ENCODE measurements around the gene TAF12.
"Not testable (repeated sequence)": the region's sequence is repeated elsewhere in the genome, so short reads cannot be mapped to it uniquely, and the experiment has no call there.

The TAF12 gene

GRCh38 chr1:28644494-28644893 is 1.6 kb upstream of the TAF12 start:
- DNase-seq = no peak

DNA sequence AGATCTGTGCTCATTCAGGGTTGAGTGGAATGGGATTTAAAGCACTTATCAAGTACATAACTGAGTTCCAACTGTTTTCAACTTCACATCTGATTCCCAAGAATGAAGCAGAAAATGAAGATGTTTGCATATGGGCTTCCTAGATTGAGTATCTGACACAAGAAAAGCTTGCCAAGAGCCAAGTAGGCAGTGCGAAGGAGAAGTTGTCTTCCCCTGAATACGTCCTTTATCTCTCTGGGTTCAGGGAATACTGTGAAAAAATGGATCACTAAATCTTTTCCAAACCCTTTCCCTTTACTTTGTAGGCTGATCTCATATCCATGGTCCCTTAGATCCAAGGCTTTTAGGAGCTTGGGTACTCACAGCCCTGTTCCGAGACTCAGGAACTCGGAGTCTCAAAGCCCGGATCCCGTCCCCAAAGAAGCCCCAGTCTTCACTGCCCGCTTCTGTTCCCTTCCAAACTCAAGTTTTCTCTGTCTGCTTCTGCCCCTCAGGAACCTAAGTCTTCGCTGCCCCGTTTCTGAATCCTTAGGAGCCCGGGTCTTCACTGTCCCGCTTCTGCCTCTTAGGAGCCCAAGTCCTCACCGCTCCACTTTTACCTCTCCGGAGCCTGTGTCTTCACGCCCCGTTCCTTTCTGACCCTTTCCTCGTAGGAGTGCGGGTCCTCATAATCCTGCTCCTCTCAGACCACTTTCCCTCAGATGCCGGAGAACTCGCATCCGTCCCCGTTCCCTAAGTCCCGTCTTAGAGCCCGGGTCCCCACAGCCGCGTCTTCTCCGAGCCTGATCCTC is 616 bp downstream of the TAF12 start:
- no peak for DNase-seq

DNA sequence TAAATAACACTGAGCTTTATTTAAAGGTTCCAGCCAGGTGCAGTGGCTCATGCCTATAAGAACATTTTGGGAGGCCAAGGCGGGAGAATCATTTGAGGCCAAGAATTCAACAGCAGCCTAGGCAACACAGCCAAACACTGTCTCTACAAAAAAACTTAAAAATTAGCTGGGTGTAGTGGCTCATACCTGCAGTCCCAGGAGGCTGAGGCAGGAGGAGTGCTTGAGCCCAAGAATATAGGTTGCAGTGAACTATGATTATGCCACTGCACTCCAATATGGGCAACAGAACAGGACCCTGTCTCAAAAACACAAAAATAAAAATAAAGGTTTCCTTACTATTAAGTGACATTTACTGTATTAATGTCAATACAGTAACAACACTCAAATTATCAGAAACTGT is 2.1 kb downstream of the TAF12 start:
- peak; percentile 60 for DNase-seq

- DNase-seq = no peak
Observed at GRCh38 chr1:28632560-28632959, 10.3 kb downstream of the TAF12 start.

GRCh38 chr1:28631713-28632112 is 11.2 kb downstream of the TAF12 start:
- no peak for DNase-seq

DNA sequence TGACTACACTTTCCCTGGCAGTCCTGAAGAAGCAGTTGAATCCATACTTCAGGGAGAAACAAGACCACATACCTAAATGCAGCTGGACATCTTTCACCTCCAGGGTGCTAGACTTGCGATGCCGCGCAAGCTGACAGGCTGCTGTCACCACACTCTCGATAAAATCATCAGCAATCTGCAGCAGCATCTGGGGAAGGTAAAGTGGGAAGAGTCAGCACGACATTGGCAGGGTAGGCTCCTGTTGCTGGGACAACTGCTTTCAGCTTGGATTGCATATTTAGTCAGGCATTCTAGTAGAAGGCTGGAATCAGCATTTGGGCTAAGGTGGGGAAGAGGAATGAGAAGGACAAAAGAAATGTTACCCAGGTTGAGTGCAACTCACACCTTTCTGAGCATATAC is 29.7 kb downstream of the TAF12 start:
- DNase-seq = no peak

DNA sequence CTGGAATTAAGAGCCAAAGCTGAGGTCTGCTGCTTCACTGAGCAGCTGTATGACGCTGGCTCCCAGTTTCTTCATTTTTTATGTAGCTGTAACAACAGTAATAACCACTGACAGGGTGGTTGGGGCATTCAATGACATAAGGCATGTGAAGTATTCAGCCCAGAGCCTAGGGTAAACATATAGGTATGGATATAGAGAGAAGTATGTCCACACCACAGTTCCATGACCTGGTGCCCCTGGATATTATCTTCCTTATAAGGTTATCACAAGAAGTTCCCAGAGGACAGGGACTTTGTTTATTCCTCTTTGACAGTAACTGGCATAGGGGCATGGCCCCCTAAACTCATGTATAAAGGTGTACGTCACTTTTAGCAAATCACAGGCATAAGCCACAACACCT is 36.1 kb downstream of the TAF12 start:
- no peak for DNase-seq

DNA sequence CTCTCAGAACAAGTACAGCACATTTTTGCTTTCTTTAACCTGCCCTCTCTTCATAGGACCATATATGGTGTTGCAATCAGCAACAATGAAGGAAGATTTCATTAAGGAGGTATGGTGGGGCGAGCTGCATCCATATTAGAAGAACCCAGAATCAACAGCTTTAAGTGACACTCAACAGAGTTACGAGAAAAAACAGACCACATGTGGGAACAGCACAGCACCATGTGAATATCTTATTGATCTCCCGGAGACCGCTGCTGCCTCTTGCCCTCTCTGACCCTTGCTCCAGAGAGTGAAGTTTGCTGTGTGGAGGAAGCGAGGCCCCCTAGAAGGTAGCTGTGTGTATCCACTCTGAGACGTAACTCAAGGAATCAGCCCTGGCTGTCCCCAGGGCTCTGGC is 37.9 kb downstream of the TAF12 start:
- no peak for DNase-seq

- DNase-seq = no peak
Observed at GRCh38 chr1:28604411-28604810, 38.5 kb downstream of the TAF12 start.

DNA sequence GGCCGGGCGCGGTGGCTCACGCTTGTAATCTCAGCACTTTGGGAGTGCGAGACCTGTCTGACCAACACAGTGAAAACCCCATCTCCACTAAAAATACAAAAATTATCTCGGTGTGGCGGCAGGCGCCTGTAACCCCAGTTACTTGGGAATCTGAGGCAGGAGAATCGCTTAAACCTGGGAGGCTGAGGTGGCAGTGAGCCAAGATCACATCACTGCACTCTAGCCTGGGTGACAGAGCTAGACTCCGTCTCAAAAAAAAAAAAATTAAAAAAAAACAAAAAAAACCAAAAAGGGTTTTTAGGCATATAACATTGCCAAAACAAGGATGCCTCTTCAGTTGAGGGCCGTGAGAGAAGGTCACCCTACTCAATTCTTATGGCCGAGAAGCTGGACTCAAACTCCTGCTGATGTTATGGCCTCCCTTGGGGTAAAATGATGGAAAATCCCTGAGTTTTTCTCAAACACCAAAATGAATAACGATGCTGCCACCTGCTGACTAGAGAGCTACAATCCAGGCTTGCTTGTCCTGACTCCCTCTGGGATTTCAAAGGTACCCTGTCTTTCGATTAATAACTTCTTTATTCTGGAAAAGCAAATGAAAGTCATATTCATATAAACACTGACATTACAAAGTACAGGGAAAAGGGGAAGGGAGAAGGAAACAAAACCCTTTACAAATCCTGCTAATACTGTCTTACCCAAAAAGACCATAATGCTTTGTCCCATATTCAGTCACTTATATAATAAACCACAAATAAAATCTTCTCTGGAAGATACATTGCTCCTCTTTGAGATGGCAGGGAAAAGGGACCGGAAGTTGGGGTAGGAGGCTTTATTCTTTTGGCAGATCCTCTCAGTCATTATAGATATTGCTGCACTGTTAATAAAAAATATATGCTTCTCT is 40.1 kb downstream of the TAF12 start:
- DNase-seq = peak; percentile 44

DNA sequence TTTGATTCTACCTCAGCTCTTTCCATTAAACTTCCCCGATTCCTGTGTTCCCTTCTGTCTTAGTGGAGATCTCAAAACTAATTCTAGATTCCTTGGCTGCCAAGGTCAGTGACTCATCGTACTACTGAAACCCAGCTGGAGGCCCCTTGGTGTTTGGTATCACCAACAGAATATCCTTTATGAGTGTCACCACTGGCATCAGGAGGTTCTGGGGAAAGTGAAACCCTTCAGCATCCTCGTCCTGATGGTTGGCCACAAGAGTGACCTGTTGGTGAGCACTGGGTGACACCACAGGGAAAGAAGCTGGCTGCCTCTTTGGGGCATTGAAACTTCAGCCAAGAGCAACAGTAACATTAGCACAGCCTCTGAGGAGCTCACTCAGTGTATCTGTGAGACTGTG is 41.2 kb downstream of the TAF12 start:
- no peak for DNase-seq

GRCh38 chr1:28596276-28596675 is 46.6 kb downstream of the TAF12 start:
- DNase-seq = not testable (repeated sequence)

GRCh38 chr1:28595412-28596191 is 47.3 kb downstream of the TAF12 start:
- DNase-seq = no peak

DNA sequence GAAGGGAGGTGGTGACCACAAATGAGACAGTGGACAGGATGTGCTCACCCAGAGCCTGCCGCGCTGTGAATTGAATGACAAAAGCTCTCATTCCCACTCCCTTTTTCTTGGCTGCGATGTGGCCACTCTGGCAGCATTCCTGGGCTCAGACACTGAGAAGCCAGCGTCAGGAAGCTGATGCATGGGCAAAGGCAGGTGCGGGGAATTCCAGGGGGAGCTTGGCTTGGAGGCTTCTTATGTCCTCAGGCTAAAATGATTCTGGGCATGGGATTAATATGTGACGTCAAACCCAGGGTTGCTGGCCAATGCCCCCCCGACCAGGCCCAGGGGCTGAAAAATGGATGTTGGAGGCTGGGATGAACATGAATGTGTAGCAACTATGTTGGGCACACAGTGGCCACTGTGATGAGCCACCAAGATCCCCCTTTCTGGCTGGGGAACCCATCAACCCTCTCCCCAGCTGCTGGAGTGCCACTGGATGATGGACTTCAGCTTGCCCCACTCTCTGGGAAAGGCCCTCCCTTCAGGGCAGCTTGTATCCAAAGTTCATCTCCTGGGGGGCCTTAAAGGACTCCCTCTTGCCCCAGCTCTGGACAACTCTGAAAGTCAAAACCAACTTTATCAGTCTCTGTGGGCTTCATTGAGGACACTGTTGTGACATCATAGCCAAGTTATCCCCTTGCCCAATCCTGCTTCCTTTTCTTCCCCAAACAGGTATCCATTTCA is 48.0 kb downstream of the TAF12 start:
- not testable (repeated sequence) for DNase-seq

GRCh38 chr1:28593988-28594356 is 48.9 kb downstream of the TAF12 start:
- DNase-seq = not testable (repeated sequence)

GRCh38 chr1:28592321-28593071 is 50.4 kb downstream of the TAF12 start:
- DNase-seq = no peak

- DNase-seq = peak; percentile 19
Observed at GRCh38 chr1:28591708-28592320, 51.1 kb downstream of the TAF12 start, which contains the start of gene RAB42. Gene RAB42, plus strand, starts transcription at chr1:28592265. Its CDS starts 247 bp downstream, at chr1:28592512.

DNA sequence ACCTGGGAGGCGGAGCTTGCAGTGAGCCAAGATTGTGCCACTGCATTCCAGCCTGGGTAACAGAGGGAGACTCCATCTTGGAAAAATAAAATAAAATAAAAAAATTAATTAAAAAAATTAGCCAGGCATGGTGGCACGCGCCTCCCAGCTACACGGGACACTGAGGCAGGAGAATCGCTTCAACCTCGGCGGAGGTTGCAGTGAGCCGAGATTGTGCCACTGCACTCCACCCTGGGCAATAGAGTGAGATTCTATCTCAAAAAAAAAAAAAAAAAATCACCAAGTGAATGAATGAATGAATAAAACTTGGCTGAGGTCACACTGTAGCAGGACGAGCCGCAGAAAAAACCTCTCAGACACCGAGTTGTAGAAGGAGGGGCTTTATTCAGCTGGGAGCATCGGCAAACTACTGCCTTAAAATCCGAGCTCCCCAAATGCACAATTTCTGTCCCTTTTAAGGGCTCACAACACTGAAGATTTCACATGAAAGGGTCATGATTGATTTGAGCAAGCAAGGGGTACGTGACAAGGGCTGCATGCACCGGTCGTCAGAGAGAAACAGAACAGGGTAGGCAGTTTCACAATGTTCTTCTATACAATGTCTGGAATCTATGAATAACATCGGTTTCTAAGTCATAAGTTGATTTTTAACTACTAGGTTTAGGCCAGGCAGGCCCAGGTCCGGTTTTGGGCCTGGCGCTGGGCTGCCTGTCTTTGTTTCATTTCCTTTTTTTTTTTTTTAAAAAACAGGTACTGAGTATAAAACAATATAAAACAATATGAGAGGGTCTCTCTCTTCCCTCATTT is 56.1 kb downstream of the TAF12 start:
- DNase-seq = not testable (repeated sequence)

- DNase-seq = no peak
Observed at GRCh38 chr1:28582248-28582615, 60.6 kb downstream of the TAF12 start.

DNA sequence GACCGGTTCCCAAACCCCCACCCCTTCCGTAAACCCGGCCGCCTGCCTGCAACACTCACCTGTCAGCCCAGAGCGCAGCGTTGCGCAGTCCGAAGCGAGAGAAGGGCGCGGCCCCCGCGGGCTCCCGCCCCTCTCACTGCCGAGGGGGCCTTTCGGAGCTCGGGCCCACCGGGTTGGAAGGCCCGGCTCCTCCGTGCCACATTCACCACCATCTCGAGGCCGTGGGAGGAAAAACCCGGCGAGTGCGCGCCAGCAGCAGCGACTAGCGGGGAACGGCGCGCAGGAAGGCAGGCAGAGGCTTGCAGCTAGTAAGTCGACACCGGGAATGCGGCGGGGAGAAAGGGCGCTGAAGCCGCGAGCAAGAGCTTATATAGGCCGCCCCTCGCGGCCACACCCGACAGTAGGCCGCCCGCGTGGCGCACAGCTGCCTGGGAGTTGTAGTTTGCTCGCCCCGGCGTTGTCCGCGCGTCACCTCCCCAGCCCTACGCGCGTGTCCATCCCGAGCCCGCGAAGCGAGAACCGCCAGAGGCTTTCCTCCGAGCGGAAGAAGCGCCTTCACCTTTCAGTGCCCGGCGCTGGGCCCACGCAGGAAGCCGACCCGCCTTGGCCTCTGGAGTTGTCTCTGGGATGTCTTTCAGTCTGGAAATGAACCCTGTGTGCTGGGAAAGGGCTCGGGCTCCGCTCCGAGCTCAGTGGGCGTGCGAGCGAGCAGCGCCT is 61.2 kb downstream of the TAF12 start:
- DNase-seq = peak; percentile 95

All from CD4-positive, alpha-beta T cell treated with Interleukin-17A for 1 hour (primary cell).